ENCODE results near the gene CA14. TPM values are rescaled to one million over a fixed set of nuclear protein-coding genes. Genes with fewer than 3 reads are reported as not detected.

Gene CA14
- polyA plus RNA-seq, 1 experiment = not detected

DNA sequence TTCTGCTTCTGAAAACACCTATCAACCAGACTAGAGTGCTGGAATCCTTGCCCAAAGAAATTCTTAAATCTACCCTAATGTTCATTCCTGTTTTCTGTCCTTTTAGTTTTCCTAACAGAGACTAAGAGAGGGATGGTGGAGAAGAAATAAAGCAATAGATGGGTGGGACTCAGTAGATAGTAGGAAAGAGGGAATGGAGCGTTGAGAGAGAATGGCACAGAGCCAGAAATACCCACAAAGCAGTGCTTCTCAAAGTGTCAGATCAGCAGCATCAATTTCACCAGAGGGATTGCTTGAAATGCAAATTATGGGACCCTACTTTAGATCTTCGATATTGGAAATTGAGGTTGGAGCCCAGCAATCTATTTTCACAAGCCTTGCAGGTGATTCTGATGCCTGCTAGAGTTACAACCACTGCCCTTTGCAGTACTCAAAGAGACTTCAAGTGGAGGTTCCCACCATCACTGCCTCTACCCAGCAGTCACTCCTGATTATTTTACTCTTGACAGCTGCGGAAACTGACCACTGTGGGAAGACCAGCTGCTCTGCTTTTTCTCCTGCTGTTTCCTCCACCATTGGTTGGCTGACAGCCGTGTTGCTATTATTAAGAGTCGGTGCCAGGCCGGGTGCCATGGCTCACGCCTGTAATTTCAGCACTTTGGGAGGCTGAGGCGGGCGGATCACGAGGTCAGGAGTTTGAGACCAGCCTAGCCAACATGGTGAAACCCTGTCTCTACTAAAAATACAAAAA is 52.4 kb downstream of the CA14 start:
- ChIA-PET POLR2A (interaction anchor here (0.6 kb wide), 1 partner anchor 37 kb away, joined by 4 read pairs; no protein-coding TSS in a partner anchor), CTCF (no interaction called here)
- H3K36me3 ChIP-seq (ENCODE audit: control insufficient read depth, insufficient read depth, low read length) = no peaks in the 10 kb centered on the region; the same call in 1 of the 2 replicates
- no peak for DNase-seq (ENCODE audit: low read depth)
- H3K4me3 ChIP-seq (ENCODE audit: low read depth, low read length) = no peak overlapping the region
- TF ChIP-seq, protein P1, sequence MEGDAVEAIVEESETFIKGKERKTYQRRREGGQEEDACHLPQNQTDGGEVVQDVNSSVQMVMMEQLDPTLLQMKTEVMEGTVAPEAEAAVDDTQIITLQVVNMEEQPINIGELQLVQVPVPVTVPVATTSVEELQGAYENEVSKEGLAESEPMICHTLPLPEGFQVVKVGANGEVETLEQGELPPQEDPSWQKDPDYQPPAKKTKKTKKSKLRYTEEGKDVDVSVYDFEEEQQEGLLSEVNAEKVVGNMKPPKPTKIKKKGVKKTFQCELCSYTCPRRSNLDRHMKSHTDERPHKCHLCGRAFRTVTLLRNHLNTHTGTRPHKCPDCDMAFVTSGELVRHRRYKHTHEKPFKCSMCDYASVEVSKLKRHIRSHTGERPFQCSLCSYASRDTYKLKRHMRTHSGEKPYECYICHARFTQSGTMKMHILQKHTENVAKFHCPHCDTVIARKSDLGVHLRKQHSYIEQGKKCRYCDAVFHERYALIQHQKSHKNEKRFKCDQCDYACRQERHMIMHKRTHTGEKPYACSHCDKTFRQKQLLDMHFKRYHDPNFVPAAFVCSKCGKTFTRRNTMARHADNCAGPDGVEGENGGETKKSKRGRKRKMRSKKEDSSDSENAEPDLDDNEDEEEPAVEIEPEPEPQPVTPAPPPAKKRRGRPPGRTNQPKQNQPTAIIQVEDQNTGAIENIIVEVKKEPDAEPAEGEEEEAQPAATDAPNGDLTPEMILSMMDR (IDR thresholded peaks at IDR 0.05; ENCODE audit: insufficient read depth, low read depth, low read length) = no peak
- no peaks in the 10 kb centered on the region for H3K27me3 ChIP-seq (ENCODE audit: control insufficient read depth, insufficient read depth, low read length)

DNA sequence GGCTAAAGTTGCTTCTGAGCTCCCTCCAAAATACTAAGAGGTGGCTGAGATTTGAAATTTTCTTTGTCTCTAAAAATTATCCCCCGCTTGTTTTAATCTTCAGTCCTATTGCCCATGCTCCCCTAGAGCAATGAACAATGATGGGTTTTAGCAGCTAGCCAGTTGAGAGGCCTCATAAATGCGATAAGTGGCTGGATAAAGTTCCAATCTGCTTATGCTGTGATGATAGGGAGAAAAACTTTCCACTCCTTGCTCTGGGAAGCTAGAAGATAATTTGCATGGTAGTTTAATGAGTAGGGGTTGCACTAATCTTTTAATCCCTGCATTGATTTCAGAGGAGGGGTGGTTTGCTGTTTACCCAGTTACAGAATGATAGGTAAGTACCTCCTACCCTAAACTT is 54.2 kb downstream of the CA14 start:
- Histone ChIP-seq H3K4me3 (ENCODE audit: low read depth, low read length) (no peak overlapping the region), H3K36me3 (ENCODE audit: control insufficient read depth, insufficient read depth, low read length) (no peaks in the 10 kb centered on the region; the same call in 1 of the 2 replicates), H3K27me3 (ENCODE audit: control insufficient read depth, insufficient read depth, low read length) (no peaks in the 10 kb centered on the region)
- TF ChIP-seq, protein P1 (IDR thresholded peaks at IDR 0.05; ENCODE audit: insufficient read depth, low read depth, low read length) = no peak
- DNase-seq (ENCODE audit: low read depth) = no peak
- CTCF ChIA-PET = interaction anchor here (0.6 kb wide), 1 partner anchor 713 kb away, joined by 3 read pairs; no protein-coding TSS in a partner anchor
- POLR2A ChIA-PET = no interaction called here

Small RNA genes within 50 kb of the gene (small RNA-seq; reads per million reads assigned to genes)
- gene RN7SL480P (ENCODE audit: insufficient read length, low read depth, low replicate concordance) = not detected
- gene RNU2-17P (ENCODE audit: insufficient read length, low read depth, low replicate concordance) = 1.3 reads per million

Other genes starting within 250 kb of the CA14 start
- 9.3 and 10.1 TPM in 2 replicates for gene OTUD7B, start 247.0 kb upstream of the CA14 start, polyA plus RNA-seq (2011; rRNA removed)
- gene VPS45, start 190.0 kb upstream of the CA14 start, polyA plus RNA-seq (2011; rRNA removed) = 29.0 and 47.0 TPM in 2 replicates
- 27.9 and 41.3 TPM in 2 replicates for gene PLEKHO1, start 107.9 kb upstream of the CA14 start, polyA plus RNA-seq (2011; rRNA removed)
- 6.1 and 14.8 TPM in 2 replicates for gene ANP32E, start 21.7 kb upstream of the CA14 start, polyA plus RNA-seq (2011; rRNA removed)
- 156 and 172 TPM in 2 replicates for gene APH1A, start 11.2 kb downstream of the CA14 start, polyA plus RNA-seq (2011; rRNA removed)
- 9.4 and 17.1 TPM in 2 replicates for gene C1orf54, start 15.0 kb downstream of the CA14 start, polyA plus RNA-seq (2011; rRNA removed)
- gene CIART, start 24.8 kb downstream of the CA14 start, polyA plus RNA-seq (2011; rRNA removed) = 17.2 and 18.7 TPM in 2 replicates
- 30.5 and 69.2 TPM in 2 replicates for gene MRPS21, start 36.1 kb downstream of the CA14 start, polyA plus RNA-seq (2011; rRNA removed)
- gene PRPF3, start 63.8 kb downstream of the CA14 start, polyA plus RNA-seq (2011; rRNA removed) = 20.5 and 25.5 TPM in 2 replicates
- 15.1 and 16.4 TPM in 2 replicates for gene RPRD2, start 106.4 kb downstream of the CA14 start, polyA plus RNA-seq (2011; rRNA removed)
- 12.6 and 17.7 TPM in 2 replicates for gene TARS2, start 229.6 kb downstream of the CA14 start, polyA plus RNA-seq (2011; rRNA removed)